Central memory CD4-positive, alpha-beta T cell (primary cell): Measurements from ENCODE around the gene TRPM2.
"Not testable (repeated sequence)": the region's sequence is repeated elsewhere in the genome, so short reads cannot be mapped to it uniquely, and the experiment has no call there.

Experiments used
- DNase-seq: peaks from one replicate; pipeline ENCODE4 v3.0.0; 2022

The TRPM2 gene

DNA sequence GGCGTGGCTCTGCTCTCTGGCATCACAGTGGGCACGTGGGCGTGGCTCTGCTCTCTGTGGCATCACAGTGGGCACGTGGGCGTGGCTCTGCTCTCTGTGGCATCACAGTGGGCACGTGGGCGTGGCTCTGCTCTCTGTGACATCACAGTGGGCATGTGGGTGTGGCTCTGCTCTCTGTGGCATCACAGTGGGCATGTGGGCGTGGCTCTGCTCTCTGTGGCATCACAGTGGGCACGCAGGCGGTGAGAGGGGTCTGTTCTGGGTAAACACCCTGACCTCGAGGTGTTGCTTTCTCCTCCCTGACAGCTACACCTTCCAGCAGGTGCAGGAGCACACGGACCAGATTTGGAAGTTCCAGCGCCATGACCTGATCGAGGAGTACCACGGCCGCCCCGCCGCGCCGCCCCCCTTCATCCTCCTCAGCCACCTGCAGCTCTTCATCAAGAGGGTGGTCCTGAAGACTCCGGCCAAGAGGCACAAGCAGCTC is 64.2 kb downstream of the TRPM2 start:
- DNase-seq, result not testable (repeated sequence)

DNA sequence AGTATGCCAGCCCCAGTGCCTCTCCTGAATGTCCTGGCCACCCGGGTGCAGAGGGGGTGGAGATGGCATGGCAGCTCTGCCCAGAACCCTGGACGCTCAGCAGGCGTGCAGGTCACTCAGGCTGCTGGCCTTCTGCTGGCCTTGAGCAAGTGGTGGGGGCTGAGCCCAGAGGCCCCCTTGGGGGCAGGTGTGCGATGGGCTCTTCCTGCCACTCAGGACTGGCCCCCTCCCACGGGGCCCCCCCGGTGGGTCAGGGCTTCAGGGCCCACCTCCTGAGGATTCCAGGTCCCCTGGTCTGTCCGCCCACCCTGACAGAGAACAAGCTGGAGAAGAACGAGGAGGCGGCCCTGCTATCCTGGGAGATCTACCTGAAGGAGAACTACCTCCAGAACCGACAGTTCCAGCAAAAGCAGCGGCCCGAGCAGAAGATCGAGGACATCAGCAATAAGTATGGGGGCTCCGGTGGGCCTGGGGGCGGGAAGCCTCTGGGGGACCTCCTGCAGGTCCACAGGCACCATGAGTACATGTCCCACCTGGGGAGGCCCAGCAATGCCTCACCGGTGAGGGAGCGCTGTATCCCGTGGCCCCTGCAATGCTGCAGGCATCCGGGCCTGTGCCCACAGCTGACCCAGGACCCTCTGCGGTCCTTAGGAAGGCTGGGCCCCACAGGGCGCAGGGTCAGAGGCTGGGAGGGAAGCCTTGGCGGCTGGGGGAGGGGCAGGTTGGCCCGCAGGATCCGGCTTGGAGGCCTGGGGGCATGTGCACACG is 64.9 kb downstream of the TRPM2 start:
- DNase-seq, result no peak

DNA sequence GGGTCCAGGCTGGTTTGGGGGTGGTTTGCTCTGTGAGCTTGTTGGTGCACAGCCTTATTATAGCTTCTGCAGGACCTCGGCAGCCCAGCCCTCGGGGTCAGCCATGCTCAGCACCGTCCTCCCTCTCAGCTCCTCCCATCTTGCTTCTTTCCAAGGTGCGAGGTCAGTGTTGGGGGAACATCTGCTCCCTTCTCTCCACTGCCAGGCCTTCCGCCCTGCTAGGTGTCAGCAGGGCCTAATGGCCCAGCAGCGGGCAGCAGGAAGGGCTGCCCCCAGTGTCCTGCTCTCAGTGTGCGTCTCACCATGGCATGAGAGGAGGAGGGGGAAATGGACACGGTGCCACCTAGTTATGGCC is 65.4 kb downstream of the TRPM2 start:
- no peak for DNase-seq

DNA sequence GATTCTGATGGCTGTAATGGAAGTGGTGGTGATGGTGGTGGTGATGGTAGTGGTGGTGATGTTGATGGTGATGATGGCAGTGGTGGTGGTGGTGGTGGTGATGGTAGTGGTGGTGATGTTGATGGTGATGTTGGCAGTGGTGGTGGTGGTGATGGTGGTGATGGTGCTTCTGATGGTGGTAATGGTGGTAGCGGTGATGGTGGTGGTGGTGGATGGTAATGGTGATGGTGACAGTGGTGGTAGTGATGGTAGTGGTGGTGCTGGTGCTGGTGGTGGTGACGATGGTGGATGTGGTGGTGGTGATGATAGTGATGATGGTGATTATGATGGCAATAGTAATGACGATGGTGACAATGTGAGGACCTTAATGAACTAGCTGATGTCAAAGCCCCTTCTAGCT is 66.3 kb downstream of the TRPM2 start:
- DNase-seq, result no peak

DNA sequence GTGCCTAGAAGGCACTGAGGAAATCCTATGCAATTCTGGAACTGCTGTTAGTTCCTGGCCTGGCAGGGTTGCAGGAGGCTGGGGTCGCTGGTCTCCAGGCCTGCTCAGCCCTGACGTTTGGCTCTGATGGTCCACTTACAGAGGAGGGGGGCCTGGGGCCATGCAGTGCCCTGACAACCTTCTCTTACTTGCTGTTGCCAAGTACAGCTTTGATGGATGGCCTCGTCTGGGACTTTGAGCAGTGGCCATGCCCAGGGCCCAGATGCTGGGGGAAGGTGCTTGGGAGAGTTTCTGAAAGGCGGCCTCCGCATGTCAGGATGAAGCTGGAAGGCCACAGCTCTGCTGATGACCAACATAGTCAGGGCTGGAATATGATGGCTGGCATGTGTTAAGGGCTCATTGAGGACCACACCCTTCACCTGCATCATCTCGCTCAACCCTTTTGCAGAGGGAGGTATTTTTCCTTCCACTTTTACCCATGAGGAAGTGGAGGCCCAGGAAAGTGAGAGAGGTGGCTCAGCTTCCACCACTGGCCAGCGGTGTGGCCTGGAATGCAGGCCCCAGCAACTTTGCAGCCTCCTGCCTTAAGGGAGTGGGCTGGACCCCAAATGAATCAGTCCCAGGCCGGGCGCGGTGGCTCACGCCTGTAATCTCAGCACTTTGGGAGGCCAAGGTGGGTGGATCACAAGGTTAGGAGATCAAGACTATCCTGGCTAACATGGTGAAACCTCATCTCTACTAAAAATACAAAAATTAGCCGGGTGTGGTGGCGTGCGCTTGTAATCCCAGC is 67.2 kb downstream of the TRPM2 start:
- no peak for DNase-seq

DNA sequence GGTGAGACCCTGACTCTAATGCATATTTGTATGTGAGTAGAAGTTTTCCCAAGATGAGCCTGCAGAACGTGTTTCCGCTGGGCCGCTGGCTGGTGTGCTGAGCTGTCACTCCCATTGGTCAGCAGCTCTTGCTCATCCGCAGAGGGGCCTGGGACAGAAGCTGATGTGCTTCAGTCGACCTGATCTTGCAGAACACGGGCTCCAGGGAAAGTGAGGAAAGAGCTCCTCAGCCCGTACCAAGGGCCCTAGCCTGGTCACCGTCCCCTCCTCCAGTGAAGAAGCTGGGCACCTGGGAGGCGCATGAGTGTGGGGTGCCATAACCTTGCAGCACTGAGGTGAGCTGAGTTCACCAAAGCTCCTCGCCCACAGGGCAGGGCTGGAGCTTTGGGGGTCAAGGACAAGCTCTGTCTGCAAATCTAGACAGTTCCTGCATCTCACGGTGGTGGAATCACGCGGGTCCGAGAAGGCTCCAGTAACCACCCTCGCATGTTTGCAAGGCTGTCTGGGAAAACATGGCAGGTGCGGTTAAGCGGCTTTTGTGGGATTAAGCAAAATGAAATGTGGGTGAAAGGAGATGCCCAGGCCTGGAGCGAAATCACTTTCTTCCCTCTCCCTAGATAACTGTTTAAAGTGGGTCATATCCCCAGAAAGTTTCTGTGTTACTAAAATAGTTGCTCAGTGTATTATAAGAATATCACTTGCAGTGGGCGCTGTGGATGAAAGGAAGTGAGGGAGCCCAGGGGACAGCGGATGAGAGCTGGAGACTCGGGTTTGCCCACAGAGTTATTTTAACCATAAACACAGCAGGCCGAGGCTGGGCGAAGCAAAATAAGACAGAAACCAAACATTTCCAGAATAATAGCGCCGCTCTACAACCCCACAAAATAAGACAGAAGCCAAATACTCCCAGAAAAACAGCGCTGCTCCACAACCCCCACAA is 68.8 kb downstream of the TRPM2 start:
- no peak for DNase-seq

DNA sequence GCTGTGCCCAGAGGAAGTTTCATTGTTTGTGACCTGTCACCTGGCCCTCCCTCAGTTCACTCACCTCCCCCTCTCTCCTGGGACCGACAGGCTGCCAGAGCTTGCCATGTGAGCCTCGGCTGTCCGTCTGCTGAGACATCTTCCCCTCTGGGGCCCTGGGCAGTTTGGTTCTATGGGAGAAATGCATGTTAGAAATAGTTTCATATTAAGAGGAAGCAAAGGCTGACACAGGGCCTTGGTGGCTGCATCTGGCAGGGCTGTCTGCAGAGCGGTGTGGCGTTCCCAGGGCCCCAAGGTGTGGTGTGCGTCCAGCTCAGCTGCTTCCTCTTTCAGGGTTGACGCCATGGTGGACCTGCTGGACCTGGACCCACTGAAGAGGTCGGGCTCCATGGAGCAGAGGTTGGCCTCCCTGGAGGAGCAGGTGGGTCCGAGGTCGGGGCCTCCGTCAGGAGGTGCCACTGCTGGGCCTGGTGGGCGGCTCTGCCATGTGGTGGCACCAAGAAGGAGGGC is 69.9 kb downstream of the TRPM2 start:
- no peak for DNase-seq

DNA sequence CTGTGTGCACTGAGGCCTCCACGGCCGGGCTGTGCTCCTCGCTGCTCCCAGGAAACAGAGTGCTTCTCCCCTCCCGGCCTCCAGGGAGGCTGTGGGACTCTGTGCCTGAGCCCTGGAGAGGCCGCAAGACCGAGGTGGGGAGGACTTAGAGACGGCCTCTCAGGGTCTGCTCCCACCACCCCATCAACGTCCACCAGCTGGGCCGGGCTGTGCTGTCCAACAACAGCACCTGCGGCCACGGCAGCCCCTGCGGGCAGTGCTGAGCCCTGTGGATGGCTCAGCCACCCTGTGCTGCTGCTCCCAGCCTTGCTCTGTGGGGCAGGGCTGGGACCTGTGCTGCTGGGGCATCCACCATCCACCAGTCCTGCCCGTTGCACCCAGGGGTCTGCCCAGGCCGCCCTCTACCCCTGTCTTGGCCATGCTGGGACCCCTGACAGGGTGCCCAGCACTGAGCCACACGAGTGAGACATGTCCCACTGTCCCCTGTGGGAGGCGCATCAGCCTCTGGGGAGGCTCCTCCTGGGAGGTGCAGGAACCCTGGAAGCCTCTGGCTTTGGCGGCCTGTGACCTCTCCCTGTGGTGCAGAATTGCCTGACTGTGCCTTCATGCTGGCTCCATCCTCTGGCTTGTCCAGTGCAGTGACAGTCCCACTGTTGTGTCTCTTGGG is 70.7 kb downstream of the TRPM2 start:
- DNase-seq, result no peak

DNA sequence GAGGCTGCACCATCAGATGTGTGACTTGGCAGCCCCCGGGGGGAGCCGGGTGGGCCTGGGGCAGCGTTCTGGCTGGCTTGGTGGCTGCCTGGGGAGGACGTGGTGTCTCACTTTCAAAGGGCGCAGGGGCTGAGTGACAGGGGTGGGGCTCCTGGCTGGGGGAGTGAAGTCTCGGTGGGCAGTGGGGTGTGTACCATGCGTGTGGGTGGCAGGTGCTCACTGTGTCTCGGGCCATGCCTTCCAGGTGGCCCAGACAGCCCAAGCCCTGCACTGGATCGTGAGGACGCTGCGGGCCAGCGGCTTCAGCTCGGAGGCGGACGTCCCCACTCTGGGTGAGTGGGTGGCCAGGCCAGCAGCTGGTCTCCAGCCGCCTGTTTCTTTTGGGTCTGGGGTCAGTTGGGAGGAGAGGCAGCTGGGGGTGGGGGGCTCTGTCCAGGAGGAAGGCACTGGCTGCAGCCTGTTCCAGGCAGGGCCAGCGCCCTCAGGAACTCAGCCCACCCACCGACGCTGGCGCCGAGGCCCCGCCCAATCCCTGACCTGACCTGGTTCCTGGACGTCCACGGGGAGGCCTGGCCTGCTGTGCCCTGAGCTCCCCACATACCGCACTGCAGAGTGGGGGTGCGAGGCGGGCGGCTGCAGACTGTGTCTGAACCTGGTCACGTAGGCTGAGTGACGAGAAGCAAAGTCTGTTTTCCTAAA is 71.3 kb downstream of the TRPM2 start:
- DNase-seq, result no peak

DNA sequence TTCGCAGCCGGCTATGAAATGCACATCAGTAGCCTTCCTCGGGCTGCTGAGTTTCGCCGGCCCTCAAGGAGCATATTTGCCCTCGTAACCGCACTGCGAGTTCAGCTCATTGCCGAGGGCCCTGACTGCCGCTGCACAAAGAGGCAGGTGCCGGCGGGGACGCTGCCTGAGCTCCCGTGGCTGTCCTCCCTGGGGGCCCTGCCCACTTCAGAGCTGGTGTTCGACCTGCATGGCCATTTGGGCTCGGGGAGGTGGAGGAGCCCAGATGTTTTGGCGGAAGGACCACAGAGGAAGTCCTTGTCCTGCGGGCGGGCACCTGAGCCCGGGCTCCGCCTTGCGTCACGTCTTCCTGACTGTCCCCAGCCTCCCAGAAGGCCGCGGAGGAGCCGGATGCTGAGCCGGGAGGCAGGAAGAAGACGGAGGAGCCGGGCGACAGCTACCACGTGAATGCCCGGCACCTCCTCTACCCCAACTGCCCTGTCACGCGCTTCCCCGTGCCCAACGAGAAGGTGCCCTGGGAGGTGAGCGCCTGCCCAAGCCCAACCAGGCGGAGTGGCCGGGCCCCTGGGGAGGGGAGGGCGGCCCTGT is 72.0 kb downstream of the TRPM2 start:
- no peak for DNase-seq

DNA sequence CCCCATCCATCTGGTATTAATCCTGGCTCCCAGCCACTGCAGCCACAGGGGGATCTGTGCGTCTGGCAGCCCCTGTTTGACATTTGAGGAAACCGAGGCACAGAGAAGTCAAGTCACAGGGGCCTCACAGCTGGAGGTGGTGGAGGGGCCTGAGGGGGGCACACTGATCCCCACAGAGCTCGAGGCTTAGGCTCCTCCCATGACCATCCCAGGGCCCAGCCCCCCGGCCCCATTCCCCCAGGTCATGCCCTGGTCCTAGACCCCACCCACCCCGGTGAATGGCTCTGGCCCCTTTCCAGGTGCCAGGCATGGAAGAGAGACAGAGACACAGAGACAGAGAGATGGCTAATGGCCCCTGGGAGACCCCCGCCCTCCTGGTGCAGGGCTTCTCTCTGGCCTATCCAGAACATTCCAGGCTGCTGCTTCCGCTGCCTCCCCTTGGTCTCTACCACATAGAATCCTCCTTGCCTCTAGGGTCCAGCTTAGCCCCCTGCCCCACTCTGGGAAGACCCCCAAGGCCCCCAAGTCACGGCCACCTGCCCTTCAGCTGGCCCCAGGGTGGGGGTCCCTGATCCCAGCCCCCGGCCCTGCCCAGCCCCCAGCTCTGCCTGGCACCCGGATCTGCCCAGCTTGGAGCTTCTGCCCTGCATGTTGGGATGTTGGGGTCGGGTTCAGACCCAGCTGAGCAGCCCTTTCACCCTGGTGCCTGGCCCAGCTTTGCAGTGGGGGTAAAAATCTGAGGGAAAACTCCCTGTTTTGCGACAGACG is 72.7 kb downstream of the TRPM2 start:
- no peak for DNase-seq

DNA sequence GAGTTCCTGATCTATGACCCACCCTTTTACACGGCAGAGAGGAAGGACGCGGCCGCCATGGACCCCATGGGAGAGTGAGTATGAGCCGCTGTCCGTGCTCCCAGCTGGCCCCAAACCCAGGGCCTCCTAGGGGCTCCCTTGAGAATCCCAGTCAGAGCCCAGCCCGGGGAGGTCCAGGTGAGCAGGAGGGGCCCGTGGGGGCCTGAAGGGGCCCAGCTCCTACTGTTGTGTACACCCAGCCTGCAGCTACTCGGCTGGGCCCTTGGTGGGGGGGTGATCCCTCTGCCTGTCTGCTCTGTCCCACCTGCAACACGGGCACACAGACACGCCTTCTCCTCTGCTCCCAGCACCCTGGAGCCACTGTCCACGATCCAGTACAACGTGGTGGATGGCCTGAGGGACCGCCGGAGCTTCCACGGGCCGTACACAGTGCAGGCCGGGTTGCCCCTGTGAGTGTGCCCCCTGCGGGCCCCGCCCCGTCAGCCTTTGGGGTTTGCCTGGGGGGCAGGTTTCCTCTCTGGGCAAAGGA is 73.3 kb downstream of the TRPM2 start:
- DNase-seq, result no peak

DNA sequence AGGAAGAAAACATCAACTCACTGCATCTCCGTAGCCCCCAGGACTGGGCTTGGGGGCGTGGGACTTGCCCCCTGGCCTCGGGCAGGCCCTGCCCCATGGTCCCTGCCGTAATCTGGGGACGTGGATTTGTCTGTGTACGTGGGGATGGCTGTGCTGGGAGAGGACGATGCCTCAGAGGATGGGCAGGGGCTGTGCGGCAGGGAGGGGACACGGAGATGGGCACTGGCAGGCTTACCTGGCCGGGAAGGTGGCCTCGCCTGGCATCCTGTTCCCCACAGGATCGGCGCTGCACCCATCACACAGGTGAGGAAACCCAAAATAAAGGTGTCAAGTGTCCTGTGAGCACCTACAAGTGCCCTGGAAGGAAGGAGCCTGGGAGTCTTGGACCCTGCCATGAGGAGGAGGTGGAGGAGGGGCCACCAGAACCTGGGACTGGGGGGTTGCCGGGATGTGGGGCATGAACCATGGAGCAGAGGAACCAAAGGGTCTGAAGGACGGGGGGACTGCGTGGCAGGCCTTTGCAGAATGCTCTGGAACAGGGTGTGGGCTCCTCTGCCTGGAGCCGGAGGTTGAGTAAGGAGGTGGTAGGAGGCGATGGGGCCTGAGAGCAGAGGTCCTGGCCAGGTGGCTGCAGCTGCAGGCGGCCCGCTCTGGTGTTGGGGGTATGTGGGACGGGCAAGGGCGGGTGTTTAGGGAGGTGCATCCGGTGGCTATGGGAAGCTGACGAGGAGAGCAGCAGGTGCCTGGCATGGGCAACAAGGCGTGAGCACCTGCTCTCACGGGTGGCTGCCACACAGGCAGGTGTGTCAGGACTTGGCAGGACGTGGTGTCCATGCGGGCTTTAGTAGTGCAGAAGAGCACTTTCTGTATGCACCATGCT is 74.1 kb downstream of the TRPM2 start:
- DNase-seq, result no peak

DNA sequence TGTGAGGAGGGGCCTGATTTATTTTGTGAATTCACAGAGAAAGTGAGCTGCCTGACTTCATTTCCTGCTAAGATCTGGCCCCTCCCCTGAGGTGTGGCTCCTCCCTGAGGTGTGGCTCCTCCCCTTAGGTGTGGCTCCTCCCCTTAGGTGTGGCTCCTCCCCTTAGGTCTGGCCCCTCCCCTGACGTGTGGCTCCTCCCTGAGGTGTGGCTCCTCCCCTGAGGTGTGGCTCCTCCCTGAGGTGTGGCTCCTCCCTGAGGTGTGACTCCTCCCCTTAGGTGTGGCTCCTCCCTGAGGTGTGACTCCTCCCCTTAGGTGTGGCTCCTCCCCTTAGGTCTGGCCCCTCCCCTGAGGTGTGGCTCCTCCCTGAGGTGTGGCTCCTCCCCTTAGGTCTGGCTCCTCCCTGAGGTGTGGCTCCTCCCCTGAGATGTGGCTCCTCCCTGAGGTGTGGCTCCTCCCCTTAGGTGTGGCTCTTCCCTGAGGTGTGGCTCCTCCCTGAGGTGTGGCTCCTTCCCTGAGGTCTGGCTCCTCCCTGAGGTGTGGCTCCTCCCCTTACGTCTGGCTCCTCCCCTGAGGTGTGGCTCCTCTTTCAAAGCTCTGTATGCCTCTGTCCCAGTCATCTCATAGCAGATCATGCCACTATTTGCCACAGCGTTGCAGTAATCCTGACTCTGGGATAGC is 75.0 kb downstream of the TRPM2 start:
- DNase-seq, result peak; percentile 60

DNA sequence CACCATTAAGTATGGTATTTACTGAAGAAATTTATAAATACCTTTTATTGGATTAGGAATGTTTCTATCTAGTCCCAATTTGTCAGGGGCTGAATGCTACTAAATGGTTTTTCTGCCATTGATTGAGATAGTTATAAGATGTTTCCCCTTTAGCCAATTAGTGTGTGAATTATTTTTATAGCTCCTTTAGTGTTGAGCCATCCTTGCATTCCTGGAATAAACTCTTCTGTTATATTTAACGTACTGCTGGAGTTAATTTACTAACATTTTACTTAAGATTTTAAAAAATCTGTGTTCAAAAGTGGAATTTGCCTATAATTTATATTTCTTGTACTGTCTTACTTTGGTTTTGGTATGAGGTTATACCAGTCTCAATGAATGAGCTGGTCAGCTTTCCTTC is 76.5 kb downstream of the TRPM2 start:
- no peak for DNase-seq

DNA sequence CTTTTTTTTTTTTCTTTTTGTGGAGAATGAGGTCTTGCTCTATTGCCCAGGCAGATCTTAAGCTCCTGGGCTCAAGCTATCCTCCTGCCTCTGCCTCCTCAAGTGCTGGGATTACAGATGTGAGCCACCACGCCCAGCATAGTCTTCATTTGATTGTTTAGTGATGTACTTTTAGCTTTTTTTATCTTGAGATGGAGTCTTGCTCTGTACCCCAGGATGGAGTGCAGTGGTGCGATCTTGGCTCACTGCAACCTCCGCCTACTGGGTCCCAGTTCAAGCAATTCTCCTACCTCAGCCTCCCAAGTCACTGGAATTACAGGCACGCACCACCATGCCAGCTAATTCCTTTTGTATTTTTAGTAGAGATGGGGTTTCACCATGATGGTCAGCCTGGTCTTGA is 77.9 kb downstream of the TRPM2 start:
- DNase-seq, result no peak

DNA sequence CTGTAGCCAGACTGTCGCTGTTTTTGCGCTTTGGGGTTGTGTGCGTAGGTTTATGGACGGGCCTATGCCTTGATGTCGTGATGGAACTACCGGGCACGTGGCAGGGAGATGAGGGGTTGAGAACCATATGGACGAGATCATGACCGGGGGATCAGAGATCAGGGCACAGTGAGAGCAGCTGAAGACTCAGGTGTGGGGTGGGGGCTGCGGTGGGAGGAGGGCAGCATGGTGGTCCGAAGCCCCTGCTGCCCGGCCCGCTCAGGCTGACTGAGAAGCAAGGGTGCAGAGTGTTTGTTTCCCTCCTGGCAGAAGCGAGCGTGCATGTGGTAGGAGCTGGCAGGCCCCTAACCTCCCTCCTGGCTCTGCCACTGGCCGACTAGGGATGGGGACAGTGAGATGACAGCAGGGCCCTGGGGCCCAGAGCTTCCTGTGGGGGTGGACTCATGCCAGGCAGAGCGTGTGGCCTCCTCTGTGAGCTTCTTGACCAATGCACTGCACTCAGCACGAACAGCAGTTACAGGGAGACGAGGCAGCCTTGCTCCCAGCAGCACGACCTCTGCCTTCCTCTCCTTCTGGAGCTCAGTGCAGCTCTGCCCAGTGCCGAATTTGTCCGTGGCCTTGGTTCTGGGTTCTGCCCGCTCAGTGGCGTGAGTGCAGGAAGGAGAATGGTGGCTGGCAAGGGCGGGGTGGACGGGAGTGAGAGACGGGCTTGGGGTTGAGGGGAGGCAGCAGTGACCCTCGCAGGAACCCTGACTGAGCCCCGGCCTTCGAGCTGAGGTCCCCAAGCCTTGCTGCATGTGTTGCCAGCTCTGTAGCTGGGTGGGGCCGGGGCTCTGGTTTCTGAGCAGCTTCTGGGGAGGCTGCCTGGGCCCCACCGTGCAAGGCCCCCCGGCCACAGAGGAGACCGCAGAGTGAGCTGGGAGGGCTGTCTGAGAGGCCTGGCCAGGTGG is 79.7 kb downstream of the TRPM2 start:
- no peak for DNase-seq
